SK-N-SH (cell line): ENCODE measurements around the gene MAP2K5. TPM values are rescaled to one million over a fixed set of nuclear protein-coding genes. Genes with fewer than 3 reads are reported as not detected.

Source experiments
- CTCF ChIA-PET: fragments of 300-600, 350-600 bp; formaldehyde crosslinking; extraction: SDS; loops from one replicate; lab custom pipeline; 2021; lab: Yijun Ruan, JAX
- POLR2A ChIA-PET: fragments of 350-600 bp; sonication (Branson Sonifier 250); formaldehyde crosslinking; extraction: SDS; loops from one replicate; lab custom pipeline; 2020; ENCODE audit warnings: antibody characterized with exemption, inconsistent platforms; lab: Yijun Ruan, JAX
- DNase-seq: peaks from one replicate; pipeline ENCODE4 v3.0.0; 2012
- H2AFZ ChIP-seq: fragments of 200-600 bp; sonication (generic); 2 replicates; pipeline ENCODE4 v1.8.1; 2016; ENCODE audit warnings: antibody characterized with exemption, mild to moderate bottlenecking, low read depth
- H3F3A ChIP-seq: fragments of 200-600 bp; sonication (generic); replicated peaks from 2 replicates; pipeline ENCODE3; 2016; ENCODE audit warnings: antibody characterized with exemption, mild to moderate bottlenecking; ENCODE audit not compliant: insufficient read depth
- H3K27ac ChIP-seq, 2 experiments: fragments of 200-500 bp in 1 of 2; fragments of 200-600 bp in 1 of 2; sonication (Bioruptor generic) in 1 of 2; sonication (generic), shearing (Covaris generic) in 1 of 2; 2 replicates each; pipeline versions ENCODE4 v1.5.1 to v1.6.1; 2014 to 2016; ENCODE audit warnings: low read depth in 2 of 2, inconsistent platforms in 1 of 2, low read length in 1 of 2, mild to moderate bottlenecking in 1 of 2, mixed read lengths in 1 of 2
- H3K27me3 ChIP-seq: fragments of 200-600 bp; sonication (generic), shearing (Covaris generic); 2 replicates; pipeline ENCODE4 v1.6.1; 2016; ENCODE audit warnings: mixed run types; ENCODE audit not compliant: insufficient read depth
- H3K36me3 ChIP-seq, 2 experiments: fragments of 200-500 bp in 1 of 2; fragments of 200-600 bp in 1 of 2; sonication (Bioruptor generic) in 1 of 2; sonication (generic) in 1 of 2; replicated peaks in 1 of 2; 2 replicates each; pipeline versions ENCODE3 to v1.5.1; 2014 to 2016; ENCODE audit warnings: low read length in 1 of 2, mild to moderate bottlenecking in 1 of 2; ENCODE audit not compliant: insufficient read depth in 2 of 2, control insufficient read depth in 1 of 2
- H3K4me1 ChIP-seq, 2 experiments: fragments of 200-500 bp in 1 of 2; fragments of 200-600 bp in 1 of 2; sonication (Bioruptor generic) in 1 of 2; sonication (generic), shearing (Covaris generic) in 1 of 2; 2 replicates each; pipeline versions ENCODE4 v1.5.1 to v1.6.1; 2014 to 2016; ENCODE audit warnings: low read depth in 1 of 2, low read length in 1 of 2, mixed run types in 1 of 2; ENCODE audit not compliant: insufficient read depth in 2 of 2, control insufficient read depth in 1 of 2
- H3K4me2 ChIP-seq: fragments of 200-600 bp; sonication (generic), shearing (Covaris generic); 2 replicates; pipeline ENCODE4 v1.6.1; 2017; ENCODE audit warnings: mixed run types
- H3K4me3 ChIP-seq, 2 experiments: fragments of 200-500 bp in 1 of 2; fragments of 200-600 bp in 1 of 2; sonication (Bioruptor generic) in 1 of 2; sonication (generic), shearing (Covaris generic) in 1 of 2; 2 replicates each; pipeline versions ENCODE4 v1.5.1 to v1.8.1; 2014 to 2016; ENCODE audit warnings: low read depth in 2 of 2, inconsistent platforms in 1 of 2, low read length in 1 of 2, mild to moderate bottlenecking in 1 of 2, mixed read lengths in 1 of 2, moderate library complexity in 1 of 2
- H3K79me2 ChIP-seq: fragments of 200-600 bp; sonication (generic); 2 replicates; pipeline ENCODE4 v1.8.1; 2017; ENCODE audit warnings: mild to moderate bottlenecking; ENCODE audit not compliant: insufficient read depth
- H3K9ac ChIP-seq: fragments of 200-600 bp; sonication (generic); 2 replicates; pipeline ENCODE4 v1.6.1; 2017; ENCODE audit warnings: mixed run types
- H3K9me2 ChIP-seq: fragments of 200-600 bp; sonication (generic); 2 replicates; pipeline ENCODE4 v1.6.1; 2017; ENCODE audit warnings: mixed run types
- H3K9me3 ChIP-seq: fragments of 200-600 bp; sonication (generic); 2 replicates; pipeline ENCODE4 v1.6.1; 2017; ENCODE audit warnings: mixed run types, mild to moderate bottlenecking, moderate library complexity
- H4K20me1 ChIP-seq: fragments of 200-600 bp; sonication (generic); 2 replicates; pipeline ENCODE4 v1.6.1; 2017; ENCODE audit warnings: mild to moderate bottlenecking, mixed run types; ENCODE audit not compliant: insufficient read depth
- CHD2 ChIP-seq: fragments of 150-350 bp; IDR thresholded peaks from 2 replicates; pipeline ENCODE4 v1.6.1; 2018; ENCODE audit warnings: low read length; ENCODE audit not compliant: partially characterized antibody
- ELF1 ChIP-seq: IDR thresholded peaks from 2 replicates; pipeline ENCODE4 v1.4.0; 2012
- EZH2phosphoT487 ChIP-seq: fragments of 200-600 bp; sonication (generic); IDR thresholded peaks from 2 replicates; pipeline ENCODE4 v1.6.1; 2017; ENCODE audit warnings: low read depth, mixed run types, mild to moderate bottlenecking, antibody characterized with exemption, moderate library complexity, borderline replicate concordance
- FOSL2 ChIP-seq: IDR thresholded peaks from 2 replicates; pipeline ENCODE4 v1.4.0; 2012; ENCODE audit warnings: low read depth, mild to moderate bottlenecking, moderate library complexity, borderline replicate concordance
- FOXJ3 ChIP-seq: sonication (generic); formaldehyde crosslinking; IDR thresholded peaks from 2 replicates; pipeline ENCODE4 v1.5.1; 2020; ENCODE audit warnings: mild to moderate bottlenecking, missing genetic modification reagents
- FOXM1 ChIP-seq: IDR thresholded peaks from 2 replicates; pipeline ENCODE4 v1.4.0; 2012; ENCODE audit warnings: low read depth, mild to moderate bottlenecking
- GABPA ChIP-seq: IDR thresholded peaks from 2 replicates; pipeline ENCODE4 v1.4.0; 2012; ENCODE audit warnings: low read depth, mild to moderate bottlenecking
- MXI1 ChIP-seq: IDR thresholded peaks from 2 replicates; pipeline ENCODE4 v1.6.1; 2012; ENCODE audit warnings: mild to moderate bottlenecking, low read depth, low read length, improper control_type of control experiment
- NFIC ChIP-seq: IDR thresholded peaks from 2 replicates; pipeline ENCODE4 v1.4.0; 2012; ENCODE audit warnings: borderline replicate concordance
- NRF1 ChIP-seq: IDR thresholded peaks from 2 replicates; pipeline ENCODE4 v1.6.1; 2012; ENCODE audit warnings: low read depth, mild to moderate bottlenecking, low read length
- POLR2AphosphoS5 ChIP-seq: IDR thresholded peaks from 2 replicates; pipeline ENCODE4 v1.6.1; 2012; ENCODE audit warnings: low read depth, low read length
- RAD21 ChIP-seq: IDR thresholded peaks from 2 replicates; pipeline ENCODE4 v1.6.1; 2012; ENCODE audit warnings: mild to moderate bottlenecking, low read length
- RCOR1 ChIP-seq: fragments of 150-350 bp; IDR thresholded peaks from 2 replicates; pipeline ENCODE4 v1.6.1; 2017; ENCODE audit warnings: antibody characterized with exemption, low read length
- SMC3 ChIP-seq: IDR thresholded peaks from 2 replicates; pipeline ENCODE4 v1.6.1; 2012; ENCODE audit warnings: low read depth, low read length, improper control_type of control experiment
- TAF1 ChIP-seq: IDR thresholded peaks from 2 replicates; pipeline ENCODE4 v1.6.1; 2012; ENCODE audit warnings: low read depth, mild to moderate bottlenecking, low read length, moderate library complexity, borderline replicate concordance
- YY1 ChIP-seq: IDR thresholded peaks from 2 replicates; pipeline ENCODE4 v1.4.0; 2012; ENCODE audit warnings: low read depth, mild to moderate bottlenecking
- WGBS: methylation state at CpG from one replicate; pipeline ENCODE4 v1.1.6; 2017; ENCODE audit warnings: low lambda C conversion rate; 5-methylcytosine and 5-hydroxymethylcytosine counted together
- polyA plus RNA-seq, 3 experiments: library from polyadenylated mRNA; depleted of rRNA; stranded (reverse); fragments of >200 nt; gene quantifications; 2 replicates each; pipeline ENCODE4 v1.2.3, GENCODE V29; 2012
- TF ChIP-seq, protein P1 (sequence below): IDR thresholded peaks from 2 replicates; pipeline ENCODE4 v1.4.0; 2012; ENCODE audit warnings: low read depth, borderline replicate concordance
- TF ChIP-seq, protein P2 (sequence below): fragments of 150-350 bp; IDR thresholded peaks from 2 replicates; pipeline ENCODE4 v1.6.1; 2016; ENCODE audit warnings: mild to moderate bottlenecking, low read depth, low read length
- TF ChIP-seq, protein P3 (sequence below): IDR thresholded peaks from 2 replicates; pipeline ENCODE4; 2012
- TF ChIP-seq, protein P4 (sequence below): IDR thresholded peaks from 2 replicates; pipeline ENCODE4 v1.4.0; 2012; ENCODE audit warnings: low read depth, borderline replicate concordance
- TF ChIP-seq, protein P5 (sequence below): IDR thresholded peaks from 2 replicates; pipeline ENCODE4 v1.4.0; 2012; ENCODE audit warnings: low read depth
- TF ChIP-seq, protein P6 (sequence below): fragments of 150-350 bp; IDR thresholded peaks from 2 replicates; pipeline ENCODE4 v1.6.1; 2017; ENCODE audit warnings: antibody characterized with exemption, low read length, low read depth, borderline replicate concordance

Gene MAP2K5
- polyA plus RNA-seq, 1 of the 3 experiments (the other 2 are of a cell fraction), result 6.2 TPM

DNA sequence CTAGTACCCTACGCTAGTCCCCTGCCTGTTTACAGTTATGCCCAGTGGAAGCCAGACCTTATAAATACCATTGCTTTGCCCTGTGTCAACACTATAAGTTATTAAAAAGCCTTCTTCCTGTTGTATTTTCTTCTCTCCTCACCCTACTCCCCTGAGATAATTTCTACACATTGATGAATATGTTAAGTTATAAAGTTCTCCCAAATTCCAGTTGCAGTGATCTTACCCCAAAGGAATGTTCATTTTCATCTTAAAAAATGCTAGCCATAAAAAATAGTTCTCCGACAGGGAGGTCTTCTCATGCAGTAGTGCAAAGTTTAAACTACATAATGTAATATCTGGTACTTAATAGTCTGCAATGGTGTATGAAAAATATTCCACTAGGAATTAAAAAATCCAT, 58.6 kb downstream of the MAP2K5 start (continued):
- TF ChIP-seq, protein P1, sequence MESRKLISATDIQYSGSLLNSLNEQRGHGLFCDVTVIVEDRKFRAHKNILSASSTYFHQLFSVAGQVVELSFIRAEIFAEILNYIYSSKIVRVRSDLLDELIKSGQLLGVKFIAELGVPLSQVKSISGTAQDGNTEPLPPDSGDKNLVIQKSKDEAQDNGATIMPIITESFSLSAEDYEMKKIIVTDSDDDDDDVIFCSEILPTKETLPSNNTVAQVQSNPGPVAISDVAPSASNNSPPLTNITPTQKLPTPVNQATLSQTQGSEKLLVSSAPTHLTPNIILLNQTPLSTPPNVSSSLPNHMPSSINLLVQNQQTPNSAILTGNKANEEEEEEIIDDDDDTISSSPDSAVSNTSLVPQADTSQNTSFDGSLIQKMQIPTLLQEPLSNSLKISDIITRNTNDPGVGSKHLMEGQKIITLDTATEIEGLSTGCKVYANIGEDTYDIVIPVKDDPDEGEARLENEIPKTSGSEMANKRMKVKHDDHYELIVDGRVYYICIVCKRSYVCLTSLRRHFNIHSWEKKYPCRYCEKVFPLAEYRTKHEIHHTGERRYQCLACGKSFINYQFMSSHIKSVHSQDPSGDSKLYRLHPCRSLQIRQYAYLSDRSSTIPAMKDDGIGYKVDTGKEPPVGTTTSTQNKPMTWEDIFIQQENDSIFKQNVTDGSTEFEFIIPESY, result no peak
- TF ChIP-seq FOXJ3 (no peak), ELF1 (no peak), RAD21 (no peak), SMC3 (no peak), YY1 (no peak), FOXM1 (no peak)

DNA sequence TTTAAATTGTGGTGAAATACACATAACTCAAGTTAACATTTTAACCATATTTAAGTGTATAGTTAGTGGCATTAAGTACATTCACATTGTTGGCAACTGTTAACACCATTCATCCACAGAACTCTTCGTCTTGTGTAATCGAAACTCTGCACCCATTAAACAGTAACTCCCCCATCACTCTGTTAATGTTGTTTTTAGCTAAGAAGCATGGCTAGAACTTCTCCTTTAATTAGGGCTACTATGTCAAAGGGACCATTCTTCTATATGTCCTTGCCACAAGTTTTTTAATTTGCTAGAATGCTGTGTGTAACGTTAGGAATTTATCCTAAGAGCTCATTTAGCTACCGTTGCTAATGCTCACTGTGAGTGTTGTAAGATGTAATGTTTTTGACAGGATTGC, 60.6 kb downstream of the MAP2K5 start:
- peaks cover 19 to 21% of the 10 kb centered on the region in 2 experiments for H3K36me3 ChIP-seq
- ChIA-PET POLR2A (no interaction called here), CTCF (interaction anchor here (1.1 kb wide), 1 partner anchor 10 kb away, joined by 4 read pairs; no protein-coding TSS in a partner anchor)
- H3K27me3 ChIP-seq, result no peaks in the 10 kb centered on the region
- no peaks in the 10 kb centered on the region for H3K9me2 ChIP-seq
- WGBS, result 97% methylated on average over 4 of the region's 4 CpGs
- no peak overlapping the region for H3K4me2 ChIP-seq
- no peak overlapping the region for H3K9ac ChIP-seq
- H3K9me3 ChIP-seq, result no peaks in the 10 kb centered on the region
- H4K20me1 ChIP-seq, result no peaks in the 10 kb centered on the region
- DNase-seq, result no peak
- TF ChIP-seq RAD21, result no peak
- no peak for TF ChIP-seq RCOR1
- no peak for TF ChIP-seq CHD2
- no peak for TF ChIP-seq NFIC
- TF ChIP-seq GABPA, result no peak
- TF ChIP-seq FOXJ3, result no peak
- TF ChIP-seq TAF1, result no peak
- no peak for TF ChIP-seq NRF1
- TF ChIP-seq, protein P2, sequence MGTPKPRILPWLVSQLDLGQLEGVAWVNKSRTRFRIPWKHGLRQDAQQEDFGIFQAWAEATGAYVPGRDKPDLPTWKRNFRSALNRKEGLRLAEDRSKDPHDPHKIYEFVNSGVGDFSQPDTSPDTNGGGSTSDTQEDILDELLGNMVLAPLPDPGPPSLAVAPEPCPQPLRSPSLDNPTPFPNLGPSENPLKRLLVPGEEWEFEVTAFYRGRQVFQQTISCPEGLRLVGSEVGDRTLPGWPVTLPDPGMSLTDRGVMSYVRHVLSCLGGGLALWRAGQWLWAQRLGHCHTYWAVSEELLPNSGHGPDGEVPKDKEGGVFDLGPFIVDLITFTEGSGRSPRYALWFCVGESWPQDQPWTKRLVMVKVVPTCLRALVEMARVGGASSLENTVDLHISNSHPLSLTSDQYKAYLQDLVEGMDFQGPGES, result no peak
- no peak for TF ChIP-seq POLR2AphosphoS5
- TF ChIP-seq MXI1, result no peak
- H3K4me3 ChIP-seq, result no peak overlapping the region
- no peaks in the 10 kb centered on the region for H3K79me2 ChIP-seq
- no peak overlapping the region for H3K27ac ChIP-seq
- no peaks in the 10 kb centered on the region for H3F3A ChIP-seq
- no peaks in the 10 kb centered on the region for H3K4me1 ChIP-seq
- no peak overlapping the region for H2AFZ ChIP-seq

DNA sequence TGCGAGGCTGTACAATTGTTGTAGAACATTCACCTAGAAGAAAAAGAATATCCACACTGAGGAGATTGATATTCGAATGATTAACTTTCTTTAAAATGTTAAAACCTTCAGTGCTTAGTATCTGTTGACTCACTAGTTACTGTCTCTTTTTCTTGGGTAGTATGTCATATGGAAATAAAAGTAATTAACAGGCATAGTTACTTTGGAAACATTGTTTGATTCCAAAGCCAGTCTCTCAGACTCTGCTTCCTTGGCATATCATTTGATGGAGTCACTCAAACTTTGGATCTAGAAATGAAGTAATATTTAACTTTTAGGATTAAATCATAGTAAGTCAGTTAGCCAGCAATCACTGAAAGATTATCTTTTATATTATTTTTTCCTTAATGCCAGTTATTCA, 63.4 kb downstream of the MAP2K5 start:
- DNase-seq, result no peak
- Histone ChIP-seq H3K79me2 (no peaks in the 10 kb centered on the region), H3K4me1 (no peaks in the 10 kb centered on the region), H3K36me3 (peaks cover 10 to 14% of the 10 kb centered on the region in 2 experiments), H3K4me3 (no peak overlapping the region), H3K4me2 (no peak overlapping the region), H3K27me3 (no peaks in the 10 kb centered on the region), H2AFZ (no peak overlapping the region), H4K20me1 (no peaks in the 10 kb centered on the region), H3K9me3 (no peaks in the 10 kb centered on the region), H3K27ac (no peak overlapping the region), H3K9ac (no peak overlapping the region), H3K9me2 (no peaks in the 10 kb centered on the region), H3F3A (no peaks in the 10 kb centered on the region)
- CTCF ChIA-PET, result no interaction called here
- WGBS, result 90% methylated on average over 2 of the region's 2 CpGs
- POLR2A ChIA-PET, result no interaction called here
- TF ChIP-seq FOSL2 (no peak), SMC3 (no peak), MXI1 (no peak), EZH2phosphoT487 (no peak), FOXM1 (no peak), NFIC (no peak)
- TF ChIP-seq, protein P3, sequence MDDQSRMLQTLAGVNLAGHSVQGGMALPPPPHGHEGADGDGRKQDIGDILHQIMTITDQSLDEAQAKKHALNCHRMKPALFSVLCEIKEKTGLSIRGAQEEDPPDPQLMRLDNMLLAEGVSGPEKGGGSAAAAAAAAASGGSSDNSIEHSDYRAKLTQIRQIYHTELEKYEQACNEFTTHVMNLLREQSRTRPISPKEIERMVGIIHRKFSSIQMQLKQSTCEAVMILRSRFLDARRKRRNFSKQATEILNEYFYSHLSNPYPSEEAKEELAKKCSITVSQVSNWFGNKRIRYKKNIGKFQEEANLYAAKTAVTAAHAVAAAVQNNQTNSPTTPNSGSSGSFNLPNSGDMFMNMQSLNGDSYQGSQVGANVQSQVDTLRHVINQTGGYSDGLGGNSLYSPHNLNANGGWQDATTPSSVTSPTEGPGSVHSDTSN, result no peak
- TF ChIP-seq, protein P4, sequence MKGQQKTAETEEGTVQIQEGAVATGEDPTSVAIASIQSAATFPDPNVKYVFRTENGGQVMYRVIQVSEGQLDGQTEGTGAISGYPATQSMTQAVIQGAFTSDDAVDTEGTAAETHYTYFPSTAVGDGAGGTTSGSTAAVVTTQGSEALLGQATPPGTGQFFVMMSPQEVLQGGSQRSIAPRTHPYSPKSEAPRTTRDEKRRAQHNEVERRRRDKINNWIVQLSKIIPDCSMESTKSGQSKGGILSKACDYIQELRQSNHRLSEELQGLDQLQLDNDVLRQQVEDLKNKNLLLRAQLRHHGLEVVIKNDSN, result no peak
- TF ChIP-seq, protein P5, sequence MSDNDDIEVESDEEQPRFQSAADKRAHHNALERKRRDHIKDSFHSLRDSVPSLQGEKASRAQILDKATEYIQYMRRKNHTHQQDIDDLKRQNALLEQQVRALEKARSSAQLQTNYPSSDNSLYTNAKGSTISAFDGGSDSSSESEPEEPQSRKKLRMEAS, result no peak
- TF ChIP-seq, protein P6, sequence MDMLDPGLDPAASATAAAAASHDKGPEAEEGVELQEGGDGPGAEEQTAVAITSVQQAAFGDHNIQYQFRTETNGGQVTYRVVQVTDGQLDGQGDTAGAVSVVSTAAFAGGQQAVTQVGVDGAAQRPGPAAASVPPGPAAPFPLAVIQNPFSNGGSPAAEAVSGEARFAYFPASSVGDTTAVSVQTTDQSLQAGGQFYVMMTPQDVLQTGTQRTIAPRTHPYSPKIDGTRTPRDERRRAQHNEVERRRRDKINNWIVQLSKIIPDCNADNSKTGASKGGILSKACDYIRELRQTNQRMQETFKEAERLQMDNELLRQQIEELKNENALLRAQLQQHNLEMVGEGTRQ, result no peak
